K562 (cell line): ENCODE measurements around the gene ZBTB47. TPM values are rescaled to one million over a fixed set of nuclear protein-coding genes. Genes with fewer than 3 reads are reported as not detected.

ENCODE experiments used
- ATAC-seq: fragments of 200-7000 bp; cut with Tn5 transposase; 3 replicates; pipeline ENCODE4 v1.9.1; 2020; ENCODE audit warnings: moderate library complexity
- BruUV-seq: library from RNA; stranded (reverse); fragments of 400-500 nt; replicated peaks from 2 replicates; lab custom pipeline; 2021; lab: Mats Ljungman, UMichigan
- CTCF ChIA-PET: fragments of 300-600 bp; formaldehyde crosslinking; extraction: SDS; loops from one replicate; lab custom pipeline; 2021; ENCODE audit warnings: low intra/inter-chr PET ratio; lab: Yijun Ruan, JAX
- POLR2A ChIA-PET: fragments of 300-600, 350-650 bp; sonication (Branson Sonifier 250); formaldehyde crosslinking; extraction: SDS; loops from one replicate; lab custom pipeline; 2021; ENCODE audit warnings: antibody characterized with exemption, inconsistent platforms; lab: Yijun Ruan, JAX
- DNase-seq, 4 experiments: peaks; one replicate each; pipeline versions ENCODE4 v3.0.0 to v3.0.0-alpha.2; 2011 to 2018; ENCODE audit warnings: low spot score in 3 of 4, mixed read lengths in 3 of 4; ENCODE audit errors: extremely low read depth in 1 of 4
- FAIRE-seq: peaks from 2 replicates; lab custom pipeline; 2011; peaks lifted over from hg19 to GRCh38; lab: Jason Lieb, UNC
- H2AFZ ChIP-seq: 2 replicates; pipeline ENCODE4 v1.6.0; 2011; ENCODE audit warnings: low read depth, low read length, control low read depth, inconsistent platforms
- H3K27ac ChIP-seq: fragments of 200-600 bp; 3 replicates; pipeline ENCODE4 v1.8.0; 2011; ENCODE audit warnings: low read depth, mild to moderate bottlenecking, control low read depth, inconsistent platforms, low read length, moderate library complexity, mixed read lengths; ENCODE audit errors: extremely low read depth
- H3K27me3 ChIP-seq, 2 experiments: fragments of 300-600 bp in 1 of 2; 2 replicates in 1 of 2; 3 replicates in 1 of 2; pipeline versions ENCODE4 v1.6.0 to v1.8.0; 2011; ENCODE audit warnings: inconsistent platforms in 2 of 2, low read length in 2 of 2, mild to moderate bottlenecking in 1 of 2, mixed read lengths in 1 of 2, moderate library complexity in 1 of 2; ENCODE audit not compliant: control insufficient read depth in 2 of 2, insufficient read depth in 2 of 2
- H3K36me3 ChIP-seq: fragments of 300-600 bp; 3 replicates; pipeline ENCODE4 v1.8.0; 2011; ENCODE audit warnings: mild to moderate bottlenecking, low read length, inconsistent platforms; ENCODE audit not compliant: control insufficient read depth, insufficient read depth
- H3K4me1 ChIP-seq, 2 experiments: fragments of 200-600 bp in 1 of 2; replicated peaks in 1 of 2; 2 replicates in 1 of 2; 3 replicates in 1 of 2; pipeline versions ENCODE4 v1.5.1 to v1.8.0; 2011; ENCODE audit warnings: inconsistent platforms in 2 of 2, low read length in 2 of 2, mild to moderate bottlenecking in 1 of 2, mixed read lengths in 1 of 2, moderate library complexity in 1 of 2; ENCODE audit not compliant: control insufficient read depth in 2 of 2, insufficient read depth in 2 of 2
- H3K4me2 ChIP-seq: 2 replicates; pipeline ENCODE4 v1.6.1; 2011; ENCODE audit warnings: low read length, control low read depth, inconsistent platforms, mixed read lengths; ENCODE audit not compliant: insufficient read depth
- H3K4me3 ChIP-seq: fragments of 200-600 bp; sonication (generic), shearing (Covaris generic); 2 replicates; pipeline ENCODE4 v1.5.1; 2016; ENCODE audit warnings: control low read depth, inconsistent platforms
- H3K79me2 ChIP-seq: fragments of 200-600 bp; 3 replicates; pipeline ENCODE4 v1.8.0; 2011; ENCODE audit warnings: low read length, inconsistent platforms; ENCODE audit not compliant: control insufficient read depth, insufficient read depth
- H3K9ac ChIP-seq, 2 experiments: 2 replicates each; pipeline versions ENCODE4 v1.6.0 to v1.6.1; 2011; ENCODE audit warnings: low read depth in 2 of 2, low read length in 2 of 2, control low read depth in 1 of 2, inconsistent platforms in 1 of 2, mild to moderate bottlenecking in 1 of 2, mixed read lengths in 1 of 2; ENCODE audit not compliant: insufficient read depth in 1 of 2
- H3K9me1 ChIP-seq: one replicate; pipeline ENCODE4 v1.6.0; 2011; ENCODE audit warnings: inconsistent platforms, mild to moderate bottlenecking, low read length, moderate library complexity; ENCODE audit not compliant: control insufficient read depth, insufficient read depth
- H3K9me3 ChIP-seq: replicated peaks from 2 replicates; pipeline ENCODE4 v1.5.1; 2011; ENCODE audit warnings: low read depth, low read length, inconsistent platforms; ENCODE audit not compliant: control insufficient read depth, insufficient read depth
- H4K20me1 ChIP-seq: replicated peaks from 2 replicates; pipeline ENCODE4 v1.6.1; 2011; ENCODE audit warnings: low read length, inconsistent platforms, mixed read lengths; ENCODE audit not compliant: control insufficient read depth, insufficient read depth
- ARID3A ChIP-seq: IDR thresholded peaks from 2 replicates; pipeline ENCODE4 v1.6.1; 2012; ENCODE audit warnings: low read depth, low read length, improper control_type of control experiment, borderline replicate concordance
- GABPB2 ChIP-seq: fragments of 250-450 bp; sonication (Bioruptor Pico); conservative IDR thresholded peaks from 2 replicates; pipeline ENCODE4 v1.5.1; 2021; ENCODE audit warnings: mild to moderate bottlenecking
- GTF2E2 ChIP-seq: fragments of 200-800 bp; sonication (Bioruptor generic); IDR thresholded peaks from 2 replicates; pipeline ENCODE4 v1.6.1; 2016; ENCODE audit warnings: missing genetic modification characterization, missing compliant biosample characterization
- HOMEZ ChIP-seq: fragments of 250-450 bp; sonication (Bioruptor Pico); IDR thresholded peaks from 2 replicates; pipeline ENCODE4 v1.4.0; 2020; ENCODE audit warnings: mild to moderate bottlenecking, moderate library complexity
- ID3 ChIP-seq, 2 experiments: fragments of 250-450 bp in 1 of 2; fragments of 450-650 bp in 1 of 2; sonication (Bioruptor Pico) in 1 of 2; IDR thresholded peaks; 2 replicates each; pipeline versions ENCODE4 v1.6.1 to v1.8.0; 2016 to 2021; ENCODE audit warnings: mild to moderate bottlenecking in 2 of 2, moderate library complexity in 2 of 2, missing compliant biosample characterization in 1 of 2, missing genetic modification characterization in 1 of 2
- MCM7 ChIP-seq, 2 experiments: fragments of 450-650 bp; IDR thresholded peaks; 2 replicates each; pipeline ENCODE4 v1.6.1; 2016 to 2018
- MIER1 ChIP-seq: fragments of 450-650 bp; IDR thresholded peaks from 2 replicates; pipeline ENCODE4 v1.6.1; 2016; ENCODE audit warnings: antibody characterized with exemption, mild to moderate bottlenecking, low read depth
- SMARCC2 ChIP-seq: fragments of 450-650 bp; IDR thresholded peaks from 2 replicates; pipeline ENCODE4 v1.6.1; 2017; ENCODE audit warnings: antibody characterized with exemption, moderate library complexity, mild to moderate bottlenecking, low read depth
- TBP ChIP-seq: optimal IDR thresholded peaks from 2 replicates; pipeline ENCODE3; 2011; ENCODE audit warnings: low read depth, low read length, improper control_type of control experiment
- TCF15 ChIP-seq: fragments of 250-450 bp; sonication (Bioruptor Pico); IDR thresholded peaks from 2 replicates; pipeline ENCODE4 v1.8.0; 2022; ENCODE audit warnings: moderate library complexity, mild to moderate bottlenecking, inconsistent platforms
- ZMIZ1 ChIP-seq, 2 experiments: fragments of 150-350 bp in 1 of 2; IDR thresholded peaks; 2 replicates each; pipeline ENCODE4 v1.6.1; 2012 to 2016; ENCODE audit warnings: low read depth in 2 of 2, low read length in 2 of 2, mild to moderate bottlenecking in 1 of 2, moderate library complexity in 1 of 2
- ZNF354B ChIP-seq: fragments of 250-450 bp; sonication (Bioruptor Pico); IDR thresholded peaks from 2 replicates; pipeline ENCODE4 v1.4.0; 2020
- ZNF717 ChIP-seq: fragments of 250-450 bp; sonication (Bioruptor Pico); IDR thresholded peaks from 2 replicates; pipeline ENCODE4 v1.5.0; 2021
- WGBS: fragments of 100-300 bp; shearing (Covaris generic); methylation state at CpG from one replicate; pipeline ENCODE4 v1.1.6; 2016; ENCODE audit warnings: low coverage, mixed read lengths; ENCODE audit not compliant: insufficient coverage; ENCODE audit errors: missing lambda C conversion rate; 5-methylcytosine and 5-hydroxymethylcytosine counted together
- in situ Hi-C: fragments of 300-500 bp; cut with MboI; formaldehyde crosslinking; loops from 4 replicates; pipeline ENCODE4 v1.15.0; 2018; ENCODE audit warnings: inconsistent platforms, mixed read lengths
- intact Hi-C: fragments of 100-400 bp; cut with micrococcal nuclease; formaldehyde crosslinking; loops from 2 replicates; pipeline ENCODE4 v1.14.2; 2022
- polyA plus RNA-seq, 8 experiments: library from polyadenylated mRNA; depleted of rRNA in 4 of 8; stranded (reverse) in 5 of 8; unstranded in 3 of 8; fragments of >200 nt; fragmentation: Nextera tagmentation in 2 of 8; fragmentation: Illumina TruSeq in 1 of 8; extraction: Ambion mirVana in 2 of 8; extraction: Trizol in 1 of 8; gene quantifications; 2 replicates each; pipeline versions ENCODE4 v1.2.1 to v1.2.3, GENCODE V29; 2011 to 2014; ENCODE audit warnings: inconsistent platforms in 1 of 8, missing spikeins in 1 of 8
- total RNA-seq, 7 experiments: library from RNA; depleted of rRNA in 6 of 7; stranded (reverse); fragments of >200 nt in 6 of 7; fragmentation: Illumina TruSeq in 2 of 7; extraction: Trizol in 2 of 7; gene quantifications; 2 replicates each; pipeline versions ENCODE4 v1.2.1 to v1.2.3, GENCODE V29; 2011 to 2021; ENCODE audit warnings: low replicate concordance in 1 of 7

ZBTB47 gene
- total and polyA plus RNA-seq, 9 of the 15 experiments (the other 6 are each of a cell fraction or from before 2014, with no cell fraction given) = 0.11 to 4.6 (median 1.7) TPM; not detected in 1

- WGBS = 93% methylated on average over 6 of the region's 6 CpGs
- Histone ChIP-seq H3K9me3 (no peaks in the 10 kb centered on the region), H3K27ac (no peak overlapping the region), H2AFZ (no peak overlapping the region), H3K9me1 (no peaks in the 10 kb centered on the region), H3K79me2 (no peaks in the 10 kb centered on the region), H4K20me1 (no peaks in the 10 kb centered on the region), H3K36me3 (peaks cover 93% of the 10 kb centered on the region), H3K27me3 (no peaks in the 10 kb centered on the region), H3K9ac (no peak overlapping the region), H3K4me3 (no peak overlapping the region), H3K4me2 (no peak overlapping the region), H3K4me1 (no peaks in the 10 kb centered on the region; a peak in 1 of 5 replicates)
- in situ Hi-C loops = no loop called here
- CTCF ChIA-PET = no interaction called here
- POLR2A ChIA-PET = interaction anchor here (0.8 to 1.3 kb wide), 2 partner anchors 9 to 23 kb away, joined by 3 read pairs; no protein-coding TSS in a partner anchor
- no peak for ATAC-seq
- intact Hi-C loops = no loop called here
- FAIRE-seq = no peak
- DNase-seq = no peak
- BruUV-seq = no TSS peak
- TF ChIP-seq TCF15 (CRISPR knock-in tag) = no peak
- no peak for TF ChIP-seq MIER1
- no peak for TF ChIP-seq ZNF717
- TF ChIP-seq GABPB2 (CRISPR knock-in tag) = no peak
- no peak for TF ChIP-seq ID3 (CRISPR knock-in tag; IDR thresholded peaks at IDR 0.05)
- no peak for TF ChIP-seq ID3 (tag; IDR thresholded peaks at IDR 0.05)
- no peak for TF ChIP-seq ZMIZ1 (IDR thresholded peaks at IDR 0.05; ENCODE audit: low read depth in 2 of 2, low read length in 2 of 2)
- no peak for TF ChIP-seq ARID3A
- TF ChIP-seq ZNF354B = no peak
- no peak for TF ChIP-seq MCM7 (IDR thresholded peaks at IDR 0.05)
- TF ChIP-seq TBP = no peak
- no peak for TF ChIP-seq SMARCC2
- no peak for TF ChIP-seq HOMEZ
- no peak for TF ChIP-seq GTF2E2 (tag)
Measured at GRCh38 chr3:42633544-42633943, 20.0 kb upstream of the ZBTB47 start.
